RWPE2 (cell line): ENCODE measurements around the gene ATP5MC3.

Experiments used
- ATAC-seq: fragments of 200-7000 bp; cut with Tn5 transposase; 3 replicates; pipeline ENCODE4 v1.9.1; 2021; ENCODE audit warnings: low read depth
- DNase-seq: peaks from one replicate; pipeline ENCODE4 v3.0.0-alpha.2; 2020; ENCODE audit warnings: low spot score
- H3K27ac ChIP-seq: fragments of 450-650 bp; 2 replicates; pipeline ENCODE4 v1.5.1; 2017; ENCODE audit warnings: mild to moderate bottlenecking; ENCODE audit not compliant: poor library complexity, severe bottlenecking
- H3K27me3 ChIP-seq: fragments of 250-450 bp; sonication (Bioruptor Pico); 2 replicates; pipeline ENCODE4 v1.5.1; 2021; ENCODE audit warnings: mild to moderate bottlenecking, moderate library complexity; ENCODE audit not compliant: insufficient read depth, poor library complexity, severe bottlenecking
- H3K36me3 ChIP-seq: fragments of 250-450 bp; sonication (Bioruptor Pico); 2 replicates; pipeline ENCODE4 v1.5.1; 2020; ENCODE audit warnings: low read depth, mild to moderate bottlenecking, moderate library complexity
- H3K4me1 ChIP-seq: fragments of 250-450 bp; sonication (Bioruptor Pico); 2 replicates; pipeline ENCODE4 v1.5.1; 2021; ENCODE audit warnings: mild to moderate bottlenecking, moderate library complexity; ENCODE audit not compliant: insufficient read depth, poor library complexity, severe bottlenecking
- H3K4me3 ChIP-seq: fragments of 250-450 bp; sonication (Bioruptor Pico); 2 replicates; pipeline ENCODE4 v1.5.1; 2021; ENCODE audit warnings: mild to moderate bottlenecking, moderate library complexity; ENCODE audit not compliant: severe bottlenecking
- H3K9me3 ChIP-seq: fragments of 250-450 bp; sonication (Bioruptor Pico); 2 replicates; pipeline ENCODE4 v1.5.1; 2021; ENCODE audit warnings: mild to moderate bottlenecking, moderate library complexity; ENCODE audit not compliant: severe bottlenecking
- CTCF ChIP-seq: fragments of 450-650 bp; IDR thresholded peaks from one replicate; pipeline ENCODE4 v1.5.1; 2017; ENCODE audit warnings: mild to moderate bottlenecking, moderate library complexity; ENCODE audit not compliant: poor library complexity, severe bottlenecking

Gene ATP5MC3

GRCh38 chr2:175218551-175218950, 37.0 kb upstream of the ATP5MC3 start:
- ATAC-seq = no peak
- no peak overlapping the region for H3K4me3 ChIP-seq
- no peaks in the 10 kb centered on the region for H3K36me3 ChIP-seq
- no peak for DNase-seq
- peaks cover 11% of the 10 kb centered on the region for H3K27me3 ChIP-seq
- no peaks in the 10 kb centered on the region for H3K4me1 ChIP-seq
- H3K27ac ChIP-seq = no peak overlapping the region
- TF ChIP-seq CTCF = no peak
- H3K9me3 ChIP-seq = no peaks in the 10 kb centered on the region

GRCh38 chr2:175207741-175208438, 26.4 kb upstream of the ATP5MC3 start:
- Histone ChIP-seq H3K9me3 (no peaks in the 10 kb centered on the region), H3K4me3 (no peak overlapping the region), H3K4me1 (no peaks in the 10 kb centered on the region), H3K27me3 (no peaks in the 10 kb centered on the region), H3K36me3 (no peaks in the 10 kb centered on the region), H3K27ac (no peak overlapping the region)
- no peak for ATAC-seq
- no peak for TF ChIP-seq CTCF
- no peak for DNase-seq

GRCh38 chr2:175206866-175207265, 25.4 kb upstream of the ATP5MC3 start:
- no peak overlapping the region for H3K4me3 ChIP-seq
- TF ChIP-seq CTCF = no peak
- DNase-seq (no peak), ATAC-seq (no peak)
- H3K27me3 ChIP-seq = no peaks in the 10 kb centered on the region
- H3K4me1 ChIP-seq = no peaks in the 10 kb centered on the region
- H3K27ac ChIP-seq = no peak overlapping the region
- no peaks in the 10 kb centered on the region for H3K9me3 ChIP-seq
- no peaks in the 10 kb centered on the region for H3K36me3 ChIP-seq

- H3K27me3 ChIP-seq = no peaks in the 10 kb centered on the region
- H3K4me3 ChIP-seq = no peak overlapping the region
- no peak for TF ChIP-seq CTCF
- H3K4me1 ChIP-seq = no peaks in the 10 kb centered on the region
- H3K9me3 ChIP-seq = no peaks in the 10 kb centered on the region
- no peak overlapping the region for H3K27ac ChIP-seq
- H3K36me3 ChIP-seq = no peaks in the 10 kb centered on the region
- DNase-seq = no peak
- no peak for ATAC-seq
These were observed 24.0 kb upstream of the ATP5MC3 start for GRCh38 chr2:175205523-175205922.
